C4-2B (cell line): Measurements from ENCODE around the gene PTPRT.

Experiments used
- H3K27ac ChIP-seq: fragments of 450-650 bp; 2 replicates; pipeline ENCODE4 v1.5.1; 2017
- ZFX ChIP-seq: fragments of 450-650 bp; IDR thresholded peaks from 2 replicates; pipeline ENCODE4 v1.6.1; 2017
- TF ChIP-seq, protein P1 (sequence below): fragments of 450-650 bp; conservative IDR thresholded peaks from 2 replicates; pipeline ENCODE4 v1.5.1; 2017; ENCODE audit warnings: mild to moderate bottlenecking

PTPRT gene

DNA sequence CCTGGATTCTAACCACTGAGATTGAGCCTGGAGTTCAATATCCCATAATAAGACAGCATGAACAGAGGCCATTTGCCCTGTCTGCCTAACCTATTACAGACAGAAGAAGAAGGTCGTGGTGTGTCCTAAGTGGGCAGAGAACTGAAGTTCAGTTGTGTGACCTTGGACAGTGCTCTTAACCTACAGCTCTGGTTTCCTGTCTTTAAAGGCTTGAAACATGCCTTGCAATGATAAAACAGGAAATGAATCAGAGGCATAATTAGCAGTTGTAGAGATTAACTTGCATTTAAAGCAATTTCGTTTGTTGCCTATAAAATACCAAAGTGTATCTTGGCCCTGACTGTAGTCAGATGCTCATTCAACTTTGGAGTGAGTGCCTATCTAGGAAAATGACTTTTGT lies 1064.3 kb downstream of the PTPRT start:
- TF ChIP-seq, protein P1, sequence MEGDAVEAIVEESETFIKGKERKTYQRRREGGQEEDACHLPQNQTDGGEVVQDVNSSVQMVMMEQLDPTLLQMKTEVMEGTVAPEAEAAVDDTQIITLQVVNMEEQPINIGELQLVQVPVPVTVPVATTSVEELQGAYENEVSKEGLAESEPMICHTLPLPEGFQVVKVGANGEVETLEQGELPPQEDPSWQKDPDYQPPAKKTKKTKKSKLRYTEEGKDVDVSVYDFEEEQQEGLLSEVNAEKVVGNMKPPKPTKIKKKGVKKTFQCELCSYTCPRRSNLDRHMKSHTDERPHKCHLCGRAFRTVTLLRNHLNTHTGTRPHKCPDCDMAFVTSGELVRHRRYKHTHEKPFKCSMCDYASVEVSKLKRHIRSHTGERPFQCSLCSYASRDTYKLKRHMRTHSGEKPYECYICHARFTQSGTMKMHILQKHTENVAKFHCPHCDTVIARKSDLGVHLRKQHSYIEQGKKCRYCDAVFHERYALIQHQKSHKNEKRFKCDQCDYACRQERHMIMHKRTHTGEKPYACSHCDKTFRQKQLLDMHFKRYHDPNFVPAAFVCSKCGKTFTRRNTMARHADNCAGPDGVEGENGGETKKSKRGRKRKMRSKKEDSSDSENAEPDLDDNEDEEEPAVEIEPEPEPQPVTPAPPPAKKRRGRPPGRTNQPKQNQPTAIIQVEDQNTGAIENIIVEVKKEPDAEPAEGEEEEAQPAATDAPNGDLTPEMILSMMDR = no peak
- no peak for TF ChIP-seq ZFX
- no peak overlapping the region for H3K27ac ChIP-seq

DNA sequence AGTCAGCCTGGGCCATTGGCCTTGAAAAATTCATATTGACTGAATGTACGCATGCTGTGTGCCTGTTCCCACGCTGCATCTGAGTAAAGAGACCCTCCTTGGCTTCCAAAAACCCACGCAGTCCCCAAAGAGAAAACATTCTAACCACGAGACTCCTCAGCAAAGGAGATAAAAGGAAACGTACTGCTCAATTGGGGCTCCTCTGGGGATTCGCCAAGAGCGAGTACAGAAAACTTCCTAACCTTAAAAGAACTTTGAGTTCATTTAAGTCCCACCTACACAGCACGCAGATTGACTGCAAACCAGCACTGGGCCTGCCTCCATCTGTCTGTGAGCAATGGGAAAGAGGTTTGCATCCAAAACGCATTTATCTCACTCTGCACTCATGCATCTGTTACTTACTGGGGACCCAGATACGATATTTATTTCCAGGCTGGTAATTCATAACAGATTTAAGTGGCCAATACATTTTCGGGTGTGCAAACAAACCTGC lies 1065.7 kb downstream of the PTPRT start:
- no peak for TF ChIP-seq ZFX
- TF ChIP-seq, protein P1 = no peak

DNA sequence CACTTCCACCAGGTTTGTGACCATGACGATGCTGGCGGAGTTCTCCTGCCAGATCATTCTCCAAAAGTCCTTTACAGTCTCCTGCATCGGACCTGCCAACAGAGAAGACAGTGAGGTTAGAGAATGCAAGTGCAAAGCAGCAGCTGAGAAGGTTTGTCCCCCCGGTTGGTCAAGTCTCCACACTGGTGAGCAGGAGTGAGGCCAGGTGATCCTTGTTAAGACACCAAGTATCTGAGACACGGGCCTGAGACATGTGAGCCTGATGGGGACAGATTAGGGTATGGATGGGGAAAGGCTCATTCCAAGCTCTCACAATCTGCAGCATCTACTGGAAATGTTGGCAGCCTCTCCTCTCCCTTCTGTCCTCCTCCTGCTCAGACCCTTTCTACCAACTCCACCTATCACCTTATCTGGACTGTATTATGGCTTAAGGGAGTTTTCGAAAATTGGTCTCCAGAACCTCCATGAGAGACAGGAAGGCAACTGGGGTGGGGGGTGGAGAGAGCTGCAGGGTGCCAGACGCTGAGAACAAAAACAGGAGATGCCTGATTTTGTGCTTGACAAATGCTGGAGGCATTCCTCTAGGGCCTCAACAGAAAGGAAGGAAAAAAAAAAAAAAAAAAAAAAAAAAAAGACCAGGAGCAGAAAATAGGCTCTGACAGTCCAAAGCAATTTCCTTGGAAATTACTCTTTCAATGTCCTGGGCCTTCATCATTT lies 1071.1 kb downstream of the PTPRT start:
- TF ChIP-seq ZFX = no peak
- TF ChIP-seq, protein P1 = no peak
- H3K27ac ChIP-seq = no peak overlapping the region

More for the DNA sequence above, 1065.7 kb downstream of the PTPRT start:
- no peak overlapping the region for H3K27ac ChIP-seq

DNA sequence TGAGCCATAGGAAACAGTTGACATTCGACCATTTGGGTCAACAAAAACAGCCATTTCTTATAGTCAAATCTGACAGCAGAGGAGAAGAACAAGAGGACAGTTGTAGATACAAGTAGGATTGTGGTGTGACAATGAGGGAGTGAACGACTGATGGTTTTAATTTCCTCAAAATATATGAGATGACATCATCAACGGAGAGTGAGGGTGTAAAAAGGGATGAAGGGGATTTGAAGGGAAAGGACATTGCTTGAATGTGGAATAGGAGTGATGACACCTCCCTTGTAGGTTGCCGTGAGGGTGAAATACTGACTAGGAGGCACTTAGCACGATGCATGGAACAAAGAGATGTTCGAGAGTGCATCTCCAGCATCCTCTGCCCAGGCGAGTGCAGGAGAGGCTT lies 1071.7 kb downstream of the PTPRT start:
- no peak overlapping the region for H3K27ac ChIP-seq
- TF ChIP-seq, protein P1 = no peak
- TF ChIP-seq ZFX = no peak

DNA sequence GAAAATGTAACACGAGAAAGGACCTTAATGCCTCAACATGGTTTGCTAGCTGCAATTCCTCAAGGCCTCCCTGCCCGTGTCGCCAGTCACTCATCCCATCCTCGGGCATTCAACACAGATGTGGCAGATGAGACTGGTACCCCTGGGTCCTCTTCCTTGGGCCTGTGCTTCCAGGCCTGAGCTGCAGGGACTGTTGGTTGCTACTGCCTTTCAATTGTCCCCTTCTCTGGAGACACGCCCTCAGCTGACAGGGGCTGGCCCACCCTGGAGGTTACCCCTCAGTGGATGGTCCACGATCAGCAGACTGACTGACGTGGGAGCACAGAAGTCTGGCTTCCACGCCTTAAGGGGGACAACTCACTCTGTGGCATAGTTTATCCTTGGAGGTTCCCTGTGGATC lies 1076.5 kb downstream of the PTPRT start:
- no peak overlapping the region for H3K27ac ChIP-seq
- TF ChIP-seq, protein P1 = no peak
- no peak for TF ChIP-seq ZFX

DNA sequence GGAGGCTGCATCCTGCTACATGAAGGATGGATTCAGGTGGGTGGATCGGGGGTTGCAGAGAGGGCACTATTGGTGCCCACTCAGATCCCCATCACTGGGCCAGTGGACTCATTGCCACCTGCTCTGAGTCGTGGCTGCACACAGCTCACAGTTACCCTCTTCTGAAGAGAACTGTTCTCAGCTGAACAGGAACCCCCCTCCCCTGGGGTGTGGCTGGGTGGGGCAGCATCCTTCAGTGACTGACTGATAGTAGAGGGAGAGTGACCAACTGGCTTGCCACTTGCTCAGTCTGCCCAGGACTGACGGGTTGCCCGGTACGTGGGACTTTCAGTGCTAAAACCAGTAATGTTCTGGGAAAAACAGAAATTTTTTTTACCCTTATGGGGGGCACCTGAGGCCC lies 1077.5 kb downstream of the PTPRT start:
- no peak overlapping the region for H3K27ac ChIP-seq
- no peak for TF ChIP-seq ZFX
- TF ChIP-seq, protein P1 = no peak

DNA sequence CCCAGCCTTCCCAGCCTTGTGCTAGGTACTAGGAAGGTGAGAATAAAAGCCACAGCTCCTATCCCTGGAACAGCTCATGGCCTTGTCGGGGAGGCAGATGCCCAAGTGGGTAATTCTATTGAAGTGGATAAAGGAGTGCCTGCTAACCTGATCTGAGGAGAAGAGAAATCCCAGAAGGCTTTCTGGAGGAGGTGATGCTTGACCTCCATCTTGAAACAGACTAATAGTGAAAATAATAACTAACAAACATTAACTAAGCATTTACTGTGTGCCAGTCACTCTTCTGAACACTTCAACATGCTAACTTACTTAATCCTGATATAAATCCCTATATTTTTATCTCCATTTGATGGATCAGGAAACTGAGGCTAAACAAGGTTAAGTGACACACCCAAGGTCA lies 1078.4 kb downstream of the PTPRT start:
- TF ChIP-seq, protein P1 = no peak
- no peak for TF ChIP-seq ZFX
- no peak overlapping the region for H3K27ac ChIP-seq
